ENCODE results near the gene ATP5F1C.
"Not testable (repeated sequence)": the region's sequence is repeated elsewhere in the genome, so short reads cannot be mapped to it uniquely, and the experiment has no call there.

Gene ATP5F1C

GRCh38 chr10:7787857-7788638 lies at the start of gene ATP5F1C, which contains the start of gene KIN:
Gene ATP5F1C, plus strand, starts transcription at chr10:7788177. Its CDS starts 31 bp downstream, at chr10:7788208.
Gene KIN, minus strand, starts transcription at chr10:7787993. Its CDS starts 60 bp downstream, at chr10:7787933.
- DNase-seq, result peak; percentile 96

- peak; percentile 12 for DNase-seq
These were observed 49.2 kb upstream of the ATP5F1C start for GRCh38 chr10:7738536-7739407.

- DNase-seq, result no peak
These were observed 43.7 kb upstream of the ATP5F1C start for GRCh38 chr10:7744307-7744706.

GRCh38 chr10:7748637-7749036 lies 39.3 kb upstream of the ATP5F1C start:
- DNase-seq, result not testable (repeated sequence)

- no peak for DNase-seq
These were observed 37.8 kb upstream of the ATP5F1C start for GRCh38 chr10:7750222-7750621.

GRCh38 chr10:7752251-7752650 lies 35.7 kb upstream of the ATP5F1C start:
- DNase-seq, result no peak

GRCh38 chr10:7755103-7755502 lies 32.9 kb upstream of the ATP5F1C start:
- DNase-seq, result no peak

GRCh38 chr10:7756360-7756992 lies 31.5 kb upstream of the ATP5F1C start:
- DNase-seq, result no peak

GRCh38 chr10:7763929-7764328 lies 24.0 kb upstream of the ATP5F1C start:
- DNase-seq, result no peak

GRCh38 chr10:7766241-7766640 lies 21.7 kb upstream of the ATP5F1C start:
- no peak for DNase-seq

- DNase-seq, result no peak
These were observed 20.8 kb upstream of the ATP5F1C start for GRCh38 chr10:7767209-7767608.

- DNase-seq, result no peak
These were observed 19.6 kb upstream of the ATP5F1C start for GRCh38 chr10:7768417-7768816.

GRCh38 chr10:7773845-7774801 lies 13.9 kb upstream of the ATP5F1C start:
- peak; percentile 23 for DNase-seq

GRCh38 chr10:7776777-7777176 lies 11.2 kb upstream of the ATP5F1C start:
- no peak for DNase-seq

GRCh38 chr10:7782194-7782593 lies 5.8 kb upstream of the ATP5F1C start:
- not testable (repeated sequence) for DNase-seq

GRCh38 chr10:7786430-7786829 lies 1.5 kb upstream of the ATP5F1C start:
- no peak for DNase-seq

GRCh38 chr10:7787150-7787856 lies 674 bp upstream of the ATP5F1C start:
- no peak for DNase-seq

- DNase-seq, result no peak
These were observed 786 bp downstream of the ATP5F1C start for GRCh38 chr10:7788639-7789286.

- peak; percentile 36 for DNase-seq
These were observed 1.4 kb downstream of the ATP5F1C start for GRCh38 chr10:7789390-7789789.

GRCh38 chr10:7792541-7792940 lies 4.6 kb downstream of the ATP5F1C start:
- no peak for DNase-seq

Measured in NCI-H1092 (cell line).